HEK293T (cell line): ENCODE results near the gene CAST.

Experiments used
- CTCF ChIA-PET: fragments of 350-600 bp; formaldehyde crosslinking; extraction: SDS; loops from one replicate; lab custom pipeline; 2021; ENCODE audit warnings: antibody characterized with exemption, inconsistent platforms; lab: Yijun Ruan, JAX
- POLR2A ChIA-PET: fragments of 350-600 bp; formaldehyde crosslinking; extraction: SDS; loops from one replicate; lab custom pipeline; 2020; ENCODE audit warnings: antibody characterized with exemption, inconsistent platforms; lab: Yijun Ruan, JAX
- DNase-seq: peaks from one replicate; pipeline ENCODE4 v3.0.0; 2012; ENCODE audit warnings: mixed read lengths; ENCODE audit errors: extremely low spot score
- ARNT ChIP-seq: fragments of 450-650 bp; IDR thresholded peaks from 2 replicates; pipeline ENCODE4 v1.6.1; 2017; ENCODE audit warnings: mild to moderate bottlenecking
- BHLHE40 ChIP-seq: fragments of 450-650 bp; IDR thresholded peaks from 2 replicates; pipeline ENCODE4 v1.6.1; 2016; ENCODE audit warnings: mild to moderate bottlenecking, moderate library complexity, borderline replicate concordance
- CTBP1 ChIP-seq: fragments of 450-650 bp; IDR thresholded peaks from 2 replicates; pipeline ENCODE4 v1.6.1; 2016; ENCODE audit warnings: borderline replicate concordance
- ELF4 ChIP-seq: fragments of 450-650 bp; IDR thresholded peaks from 2 replicates; pipeline ENCODE4 v1.6.1; 2017; ENCODE audit warnings: antibody characterized with exemption
- FOXA1 ChIP-seq: fragments of 450-650 bp; IDR thresholded peaks from 2 replicates; pipeline ENCODE4 v1.6.1; 2016; ENCODE audit warnings: mild to moderate bottlenecking
- FOXK2 ChIP-seq: fragments of 450-650 bp; IDR thresholded peaks from 2 replicates; pipeline ENCODE4 v1.6.1; 2016; ENCODE audit warnings: mild to moderate bottlenecking
- FOXM1 ChIP-seq: fragments of 450-650 bp; IDR thresholded peaks from 2 replicates; pipeline ENCODE4 v1.6.1; 2017; ENCODE audit warnings: mild to moderate bottlenecking, borderline replicate concordance
- HDGF ChIP-seq: fragments of 450-650 bp; IDR thresholded peaks from 2 replicates; pipeline ENCODE4 v1.6.1; 2017; ENCODE audit warnings: antibody characterized with exemption, borderline replicate concordance
- L3MBTL2 ChIP-seq: fragments of 450-650 bp; conservative IDR thresholded peaks from 2 replicates; pipeline ENCODE4 v1.6.1; 2016; ENCODE audit warnings: mild to moderate bottlenecking
- LEF1 ChIP-seq: fragments of 450-650 bp; IDR thresholded peaks from 2 replicates; pipeline ENCODE4 v1.6.1; 2017; ENCODE audit warnings: mild to moderate bottlenecking, borderline replicate concordance
- NFRKB ChIP-seq: fragments of 450-650 bp; IDR thresholded peaks from 2 replicates; pipeline ENCODE4 v1.6.1; 2016; ENCODE audit warnings: mild to moderate bottlenecking, moderate library complexity
- SP1 ChIP-seq: fragments of 450-650 bp; IDR thresholded peaks from 2 replicates; pipeline ENCODE4 v1.6.1; 2017
- SUZ12 ChIP-seq: fragments of 450-650 bp; IDR thresholded peaks from 2 replicates; pipeline ENCODE4 v1.6.1; 2016; ENCODE audit warnings: mild to moderate bottlenecking
- TARDBP ChIP-seq: fragments of 450-650 bp; IDR thresholded peaks from 2 replicates; pipeline ENCODE4 v1.6.1; 2016
- ZNF384 ChIP-seq: fragments of 450-650 bp; IDR thresholded peaks from 2 replicates; pipeline ENCODE4 v1.6.1; 2016
- TF ChIP-seq, protein P1 (sequence below): fragments of 450-650 bp; IDR thresholded peaks from 2 replicates; pipeline ENCODE4 v1.6.1; 2016

Gene CAST

DNA sequence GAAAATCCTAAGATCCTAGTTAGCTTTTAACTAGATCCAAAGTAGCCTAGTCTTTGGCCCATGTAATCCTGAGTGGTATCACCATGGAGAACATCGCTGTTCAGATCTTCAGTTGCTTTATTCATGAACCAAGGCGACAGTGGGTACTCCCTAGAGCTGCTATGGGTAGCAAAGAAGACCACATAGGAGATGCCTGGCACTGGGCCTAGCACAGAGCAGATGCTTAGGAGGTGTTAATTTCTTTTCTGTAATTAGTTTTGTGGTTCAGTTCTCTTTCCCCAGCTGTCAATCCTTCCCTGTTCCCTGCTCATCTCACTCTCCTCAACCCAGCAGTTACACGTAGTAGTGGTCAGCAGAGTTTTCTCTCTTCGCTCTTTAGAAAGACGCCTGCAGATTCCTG is 9.3 kb downstream of the CAST start:
- ChIA-PET POLR2A (no interaction called here), CTCF (interaction anchor here (1.2 kb wide), 1 partner anchor 16 kb away, joined by 5 read pairs; no protein-coding TSS in a partner anchor)
- no peak for DNase-seq
- TF ChIP-seq, protein P1, sequence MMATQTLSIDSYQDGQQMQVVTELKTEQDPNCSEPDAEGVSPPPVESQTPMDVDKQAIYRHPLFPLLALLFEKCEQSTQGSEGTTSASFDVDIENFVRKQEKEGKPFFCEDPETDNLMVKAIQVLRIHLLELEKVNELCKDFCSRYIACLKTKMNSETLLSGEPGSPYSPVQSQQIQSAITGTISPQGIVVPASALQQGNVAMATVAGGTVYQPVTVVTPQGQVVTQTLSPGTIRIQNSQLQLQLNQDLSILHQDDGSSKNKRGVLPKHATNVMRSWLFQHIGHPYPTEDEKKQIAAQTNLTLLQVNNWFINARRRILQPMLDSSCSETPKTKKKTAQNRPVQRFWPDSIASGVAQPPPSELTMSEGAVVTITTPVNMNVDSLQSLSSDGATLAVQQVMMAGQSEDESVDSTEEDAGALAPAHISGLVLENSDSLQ: no peak
- TF ChIP-seq SUZ12: no peak
- no peak for TF ChIP-seq LEF1

GRCh38 chr5:96673127-96673526 is 11.0 kb downstream of the CAST start:
- ChIA-PET POLR2A (no interaction called here), CTCF (interaction anchor here (1.4 to 2.3 kb wide), 2 partner anchors 26 to 59 kb away, joined by 3 to 7 read pairs; no protein-coding TSS in a partner anchor)
- TF ChIP-seq L3MBTL2: no peak
- TF ChIP-seq ELF4: no peak
- no peak for TF ChIP-seq HDGF
- no peak for TF ChIP-seq ZNF384
- no peak for TF ChIP-seq SUZ12
- TF ChIP-seq FOXK2: no peak
- TF ChIP-seq TARDBP: no peak
- TF ChIP-seq SP1: no peak
- TF ChIP-seq BHLHE40: no peak
- TF ChIP-seq LEF1: no peak
- no peak for TF ChIP-seq NFRKB
- no peak for TF ChIP-seq FOXM1
- no peak for TF ChIP-seq ARNT
- TF ChIP-seq, protein P1: no peak
- DNase-seq: no peak

- TF ChIP-seq ELF4 (no peak), HDGF (no peak), L3MBTL2 (no peak), SP1 (no peak), FOXM1 (no peak), TARDBP (no peak), LEF1 (no peak), BHLHE40 (no peak), FOXK2 (no peak), CTBP1 (no peak), FOXA1 (no peak), NFRKB (no peak)
- TF ChIP-seq, protein P1: no peak
- no peak for DNase-seq
- ChIA-PET POLR2A (no interaction called here), CTCF (no interaction called here)
These were observed 13.7 kb downstream of the CAST start for GRCh38 chr5:96675882-96676281.

DNA sequence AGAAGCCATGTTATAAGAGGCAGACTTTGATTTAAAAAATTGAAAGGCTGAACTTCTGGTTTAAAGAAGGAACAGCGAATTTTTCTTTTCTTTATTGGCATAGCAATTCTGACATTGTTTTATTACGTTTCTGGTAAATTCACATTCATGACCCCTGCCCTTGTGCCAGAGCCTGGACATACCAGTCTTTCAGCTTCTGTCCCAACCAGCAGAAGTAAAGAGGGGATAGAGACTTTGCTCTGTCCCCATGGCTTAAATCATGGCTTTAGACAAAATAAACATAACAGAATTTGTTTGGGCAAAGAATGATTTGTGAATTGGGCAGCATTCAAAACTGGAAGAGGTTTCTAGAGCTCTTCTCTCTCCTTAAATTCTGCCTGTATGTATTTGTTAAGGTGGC is 15.3 kb downstream of the CAST start:
- DNase-seq: no peak
- CTCF ChIA-PET: no interaction called here
- no peak for TF ChIP-seq LEF1
- TF ChIP-seq FOXM1: no peak
- TF ChIP-seq ZNF384: no peak
- TF ChIP-seq TARDBP: no peak
- TF ChIP-seq SUZ12: no peak
- no peak for TF ChIP-seq NFRKB
- TF ChIP-seq L3MBTL2: no peak
- TF ChIP-seq FOXA1: no peak
- no peak for TF ChIP-seq CTBP1
- TF ChIP-seq ARNT: no peak
- POLR2A ChIA-PET: no interaction called here

- DNase-seq: no peak
- TF ChIP-seq ZNF384 (no peak), FOXM1 (no peak), FOXK2 (no peak), FOXA1 (no peak), L3MBTL2 (no peak), LEF1 (no peak), ARNT (no peak), BHLHE40 (no peak), NFRKB (no peak), ELF4 (no peak), CTBP1 (no peak), HDGF (no peak), SP1 (no peak), SUZ12 (no peak), TARDBP (no peak)
- TF ChIP-seq, protein P1: no peak
- CTCF ChIA-PET: no interaction called here
- POLR2A ChIA-PET: no interaction called here
These were observed 17.1 kb downstream of the CAST start for GRCh38 chr5:96679293-96679692.

DNA sequence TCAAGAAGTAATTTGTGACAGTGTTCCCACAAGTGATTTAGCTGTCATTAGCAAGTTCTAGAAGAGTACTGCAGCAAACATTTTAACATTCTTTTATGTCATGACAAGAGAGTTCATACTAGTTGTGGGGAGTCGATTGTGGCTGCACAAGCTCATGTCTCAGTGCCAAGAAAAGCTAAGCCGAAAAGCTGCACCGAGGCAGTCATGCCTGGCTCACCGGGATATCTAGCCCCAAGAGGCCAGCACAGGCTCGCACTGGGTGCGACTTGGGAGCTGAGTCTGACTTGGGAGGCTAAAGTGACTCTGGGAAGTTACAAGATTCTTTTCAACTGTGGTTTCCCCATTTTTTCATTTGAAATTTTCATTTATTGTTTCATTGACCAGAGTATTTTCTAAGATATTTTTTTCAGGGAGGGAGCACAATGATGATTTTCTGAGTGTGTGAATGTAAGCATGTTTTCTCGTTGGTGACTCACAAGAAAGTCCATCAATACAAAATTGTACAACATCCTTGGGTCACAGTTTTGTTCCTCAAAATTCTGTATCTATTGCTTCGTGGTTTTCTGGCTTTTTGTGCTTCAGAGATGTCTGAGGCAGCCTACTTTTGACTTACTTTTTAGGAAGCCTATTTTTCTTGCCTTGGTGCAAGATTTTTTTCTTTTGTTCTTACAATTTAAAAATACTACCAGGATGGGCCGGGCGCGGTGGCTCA is 18.7 kb downstream of the CAST start:
- no peak for TF ChIP-seq FOXA1
- TF ChIP-seq ELF4: no peak
- DNase-seq: no peak
- ChIA-PET CTCF (interaction anchor here (2.1 kb wide), 1 partner anchor 66 kb away, joined by 9 read pairs; no protein-coding TSS in a partner anchor), POLR2A (interaction anchor here (0.6 kb wide), 1 partner anchor 26 kb away, joined by 4 read pairs; no protein-coding TSS in a partner anchor)
